ENCODE data around the gene CDC27.

Gene CDC27

GRCh38 chr17:47188876-47189731 is at the start of gene CDC27:
Gene CDC27, minus strand, starts transcription at chr17:47189295. Its CDS starts 123 bp downstream, at chr17:47189172.
- H3K27ac ChIP-seq (ENCODE audit: low read depth, low read length), result peak within 1 kb of the TSS; percentile 96
- H3K4me3 ChIP-seq (ENCODE audit: low read length), result peak within 1 kb of the TSS; percentile 89
- H3K4me1 ChIP-seq (ENCODE audit: control insufficient read depth, insufficient read depth, low read length), result peaks cover 15% of the 10 kb centered on the region
- H3K36me3 ChIP-seq (ENCODE audit: control insufficient read depth, insufficient read depth, low read length), result no peaks in the 10 kb centered on the region
- no peaks in the 10 kb centered on the region for H3K27me3 ChIP-seq (ENCODE audit: control insufficient read depth, insufficient read depth, low read length)
- H3K9ac ChIP-seq (ENCODE audit: low read length), result peak within 1 kb of the TSS; percentile 98

- H3K27ac ChIP-seq (ENCODE audit: low read depth, low read length), result no peak overlapping the region
- H3K4me1 ChIP-seq (ENCODE audit: control insufficient read depth, insufficient read depth, low read length), result peaks cover 10% of the 10 kb centered on the region
- H3K27me3 ChIP-seq (ENCODE audit: control insufficient read depth, insufficient read depth, low read length), result no peaks in the 10 kb centered on the region
Observed at GRCh38 chr17:47238321-47239010, 49.4 kb upstream of the CDC27 start.

GRCh38 chr17:47237841-47238240 is 48.7 kb upstream of the CDC27 start:
- Histone ChIP-seq H3K36me3 (ENCODE audit: control insufficient read depth, insufficient read depth, low read length) (no peaks in the 10 kb centered on the region), H3K27me3 (ENCODE audit: control insufficient read depth, insufficient read depth, low read length) (no peaks in the 10 kb centered on the region), H3K9ac (ENCODE audit: low read length) (no peak overlapping the region), H3K4me1 (ENCODE audit: control insufficient read depth, insufficient read depth, low read length) (peaks cover 10% of the 10 kb centered on the region), H3K27ac (ENCODE audit: low read depth, low read length) (no peak overlapping the region), H3K4me3 (ENCODE audit: low read length) (no peak overlapping the region)

More at GRCh38 chr17:47238321-47239010, 49.4 kb upstream of the CDC27 start:
- Histone ChIP-seq H3K9ac (ENCODE audit: low read length) (no peak overlapping the region), H3K36me3 (ENCODE audit: control insufficient read depth, insufficient read depth, low read length) (no peaks in the 10 kb centered on the region), H3K4me3 (ENCODE audit: low read length) (no peak overlapping the region)

GRCh38 chr17:47235923-47236322 is 46.8 kb upstream of the CDC27 start:
- Histone ChIP-seq H3K9ac (ENCODE audit: low read length) (no peak overlapping the region), H3K27me3 (ENCODE audit: control insufficient read depth, insufficient read depth, low read length) (no peaks in the 10 kb centered on the region), H3K27ac (ENCODE audit: low read depth, low read length) (no peak overlapping the region)

GRCh38 chr17:47235506-47235905 is 46.4 kb upstream of the CDC27 start:
- Histone ChIP-seq H3K4me3 (ENCODE audit: low read length) (no peak overlapping the region), H3K4me1 (ENCODE audit: control insufficient read depth, insufficient read depth, low read length) (peaks cover 10% of the 10 kb centered on the region), H3K9ac (ENCODE audit: low read length) (no peak overlapping the region), H3K27me3 (ENCODE audit: control insufficient read depth, insufficient read depth, low read length) (no peaks in the 10 kb centered on the region), H3K27ac (ENCODE audit: low read depth, low read length) (no peak overlapping the region), H3K36me3 (ENCODE audit: control insufficient read depth, insufficient read depth, low read length) (no peaks in the 10 kb centered on the region)

More at GRCh38 chr17:47235923-47236322, 46.8 kb upstream of the CDC27 start:
- Histone ChIP-seq H3K36me3 (ENCODE audit: control insufficient read depth, insufficient read depth, low read length) (no peaks in the 10 kb centered on the region), H3K4me1 (ENCODE audit: control insufficient read depth, insufficient read depth, low read length) (peaks cover 10% of the 10 kb centered on the region), H3K4me3 (ENCODE audit: low read length) (no peak overlapping the region)

GRCh38 chr17:47232465-47232864 is 43.4 kb upstream of the CDC27 start:
- Histone ChIP-seq H3K4me3 (ENCODE audit: low read length) (no peak overlapping the region), H3K36me3 (ENCODE audit: control insufficient read depth, insufficient read depth, low read length) (no peaks in the 10 kb centered on the region)

GRCh38 chr17:47231866-47232265 is 42.8 kb upstream of the CDC27 start:
- Histone ChIP-seq H3K36me3 (ENCODE audit: control insufficient read depth, insufficient read depth, low read length) (no peaks in the 10 kb centered on the region), H3K27me3 (ENCODE audit: control insufficient read depth, insufficient read depth, low read length) (no peaks in the 10 kb centered on the region), H3K4me1 (ENCODE audit: control insufficient read depth, insufficient read depth, low read length) (peaks cover 8% of the 10 kb centered on the region), H3K27ac (ENCODE audit: low read depth, low read length) (no peak overlapping the region), H3K4me3 (ENCODE audit: low read length) (no peak overlapping the region), H3K9ac (ENCODE audit: low read length) (no peak overlapping the region)

More at GRCh38 chr17:47232465-47232864, 43.4 kb upstream of the CDC27 start:
- Histone ChIP-seq H3K27ac (ENCODE audit: low read depth, low read length) (no peak overlapping the region), H3K9ac (ENCODE audit: low read length) (no peak overlapping the region), H3K4me1 (ENCODE audit: control insufficient read depth, insufficient read depth, low read length) (peaks cover 8% of the 10 kb centered on the region), H3K27me3 (ENCODE audit: control insufficient read depth, insufficient read depth, low read length) (no peaks in the 10 kb centered on the region)

- H3K4me1 ChIP-seq (ENCODE audit: control insufficient read depth, insufficient read depth, low read length), result peaks cover 8% of the 10 kb centered on the region
- H3K27me3 ChIP-seq (ENCODE audit: control insufficient read depth, insufficient read depth, low read length), result no peaks in the 10 kb centered on the region
- no peak overlapping the region for H3K9ac ChIP-seq (ENCODE audit: low read length)
- H3K36me3 ChIP-seq (ENCODE audit: control insufficient read depth, insufficient read depth, low read length), result no peaks in the 10 kb centered on the region
- no peak overlapping the region for H3K27ac ChIP-seq (ENCODE audit: low read depth, low read length)
- no peak overlapping the region for H3K4me3 ChIP-seq (ENCODE audit: low read length)
Observed at GRCh38 chr17:47231334-47231733, 42.2 kb upstream of the CDC27 start.

GRCh38 chr17:47230864-47231263 is 41.8 kb upstream of the CDC27 start:
- Histone ChIP-seq H3K27me3 (ENCODE audit: control insufficient read depth, insufficient read depth, low read length) (no peaks in the 10 kb centered on the region), H3K9ac (ENCODE audit: low read length) (no peak overlapping the region), H3K27ac (ENCODE audit: low read depth, low read length) (no peak overlapping the region), H3K4me3 (ENCODE audit: low read length) (no peak overlapping the region), H3K36me3 (ENCODE audit: control insufficient read depth, insufficient read depth, low read length) (no peaks in the 10 kb centered on the region), H3K4me1 (ENCODE audit: control insufficient read depth, insufficient read depth, low read length) (peaks cover 8% of the 10 kb centered on the region)

- Histone ChIP-seq H3K4me1 (ENCODE audit: control insufficient read depth, insufficient read depth, low read length) (peaks cover 19% of the 10 kb centered on the region), H3K27ac (ENCODE audit: low read depth, low read length) (peak overlapping the region; percentile 58), H3K9ac (ENCODE audit: low read length) (peak overlapping the region; percentile 13), H3K27me3 (ENCODE audit: control insufficient read depth, insufficient read depth, low read length) (no peaks in the 10 kb centered on the region), H3K36me3 (ENCODE audit: control insufficient read depth, insufficient read depth, low read length) (no peaks in the 10 kb centered on the region), H3K4me3 (ENCODE audit: low read length) (peak overlapping the region; percentile 46)
Observed at GRCh38 chr17:47229535-47230443, 40.7 kb upstream of the CDC27 start.

- Histone ChIP-seq H3K9ac (ENCODE audit: low read length) (no peak overlapping the region), H3K27me3 (ENCODE audit: control insufficient read depth, insufficient read depth, low read length) (no peaks in the 10 kb centered on the region), H3K4me3 (ENCODE audit: low read length) (no peak overlapping the region), H3K27ac (ENCODE audit: low read depth, low read length) (no peak overlapping the region), H3K4me1 (ENCODE audit: control insufficient read depth, insufficient read depth, low read length) (peaks cover 22% of the 10 kb centered on the region), H3K36me3 (ENCODE audit: control insufficient read depth, insufficient read depth, low read length) (no peaks in the 10 kb centered on the region)
Observed at GRCh38 chr17:47227862-47228261, 38.8 kb upstream of the CDC27 start.
